HG03097 (cell line): Measurements from ENCODE around the gene POT1.

Experiments used
- ATAC-seq: cut with Tn5 transposase; IDR thresholded peaks from one replicate; pipeline ENCODE4 v1.9.1; 2021; ENCODE audit not compliant: unreplicated experiment, low FRiP score

The POT1 gene

GRCh38 chr7:124776153-124776552 is 153.5 kb downstream of the POT1 start:
- ATAC-seq: no peak

- no peak for ATAC-seq
Observed at GRCh38 chr7:124775422-124775821, 154.2 kb downstream of the POT1 start.

- ATAC-seq: no peak
Observed at GRCh38 chr7:124773938-124774337, 155.7 kb downstream of the POT1 start.

GRCh38 chr7:124773339-124773738 is 156.3 kb downstream of the POT1 start:
- no peak for ATAC-seq
